T1000 (cell line): ENCODE measurements around the gene CDH5.

ENCODE experiments used
- DNase-seq: peaks from one replicate; lab custom pipeline; 2025; ENCODE audit warnings: mixed read lengths; lab: John Stamatoyannopoulos, UW

The CDH5 gene

GRCh38 chr16:66373667-66374066 lies 7.2 kb downstream of the CDH5 start:
- no peak for DNase-seq

GRCh38 chr16:66374176-66374575 lies 7.7 kb downstream of the CDH5 start:
- no peak for DNase-seq

GRCh38 chr16:66375451-66375850 lies 9.0 kb downstream of the CDH5 start:
- DNase-seq: no peak

GRCh38 chr16:66376114-66376513 lies 9.6 kb downstream of the CDH5 start:
- no peak for DNase-seq

GRCh38 chr16:66376577-66377305 lies 10.2 kb downstream of the CDH5 start:
- no peak for DNase-seq

GRCh38 chr16:66377324-66377723 lies 10.8 kb downstream of the CDH5 start:
- DNase-seq: no peak

- DNase-seq: no peak
Measured at GRCh38 chr16:66378741-66379570, 12.5 kb downstream of the CDH5 start.

- DNase-seq: no peak
Measured at GRCh38 chr16:66379571-66379941, 13.1 kb downstream of the CDH5 start.

GRCh38 chr16:66380421-66380820 lies 13.9 kb downstream of the CDH5 start:
- no peak for DNase-seq

GRCh38 chr16:66381585-66382170 lies 15.2 kb downstream of the CDH5 start:
- no peak for DNase-seq

- DNase-seq: peak; percentile 49
Measured at GRCh38 chr16:66382171-66382965, 15.9 kb downstream of the CDH5 start.

GRCh38 chr16:66382966-66383299 lies 16.4 kb downstream of the CDH5 start:
- peak; percentile 46 for DNase-seq

- no peak for DNase-seq
Measured at GRCh38 chr16:66383551-66383950, 17.1 kb downstream of the CDH5 start.

GRCh38 chr16:66385415-66385814 lies 18.9 kb downstream of the CDH5 start:
- DNase-seq: no peak

- no peak for DNase-seq
Measured at GRCh38 chr16:66386629-66387622, 20.4 kb downstream of the CDH5 start.

GRCh38 chr16:66387817-66388332 lies 21.4 kb downstream of the CDH5 start:
- no peak for DNase-seq

- DNase-seq: no peak
Measured at GRCh38 chr16:66388350-66389139, 22.1 kb downstream of the CDH5 start.

- DNase-seq: no peak
Measured at GRCh38 chr16:66389256-66390176, 23.0 kb downstream of the CDH5 start.
